Osteoblast (primary cell): Measurements from ENCODE around the gene ZNF3. TPM values are rescaled to one million over a fixed set of nuclear protein-coding genes. Genes with fewer than 3 reads are reported as not detected.

Experiments
- DNase-seq: peaks from one replicate; pipeline ENCODE4 v3.0.0; 2011; ENCODE audit warnings: low spot score, mixed read lengths; ENCODE audit not compliant: insufficient read length; ENCODE audit errors: missing footprints
- H2AFZ ChIP-seq: 2 replicates; pipeline ENCODE4 v1.6.0; 2011; ENCODE audit warnings: mild to moderate bottlenecking, low read length
- H3K27ac ChIP-seq: 2 replicates; pipeline ENCODE4 v1.5.1; 2011; ENCODE audit warnings: mild to moderate bottlenecking, low read depth, low read length, moderate library complexity
- H3K27me3 ChIP-seq: 2 replicates; pipeline ENCODE4 v1.6.0; 2012; ENCODE audit warnings: mild to moderate bottlenecking, control low read depth, inconsistent platforms, low read length, moderate library complexity; ENCODE audit not compliant: insufficient read depth
- H3K36me3 ChIP-seq: 2 replicates; pipeline ENCODE4 v1.5.1; 2011; ENCODE audit warnings: mild to moderate bottlenecking, low read length, control low read depth, moderate library complexity; ENCODE audit not compliant: insufficient read depth
- H3K4me1 ChIP-seq: 2 replicates; pipeline ENCODE4 v1.5.1; 2011; ENCODE audit warnings: mild to moderate bottlenecking, low read length, control low read depth, moderate library complexity; ENCODE audit not compliant: insufficient read depth
- H3K4me2 ChIP-seq: 2 replicates; pipeline ENCODE4 v1.6.0; 2011; ENCODE audit warnings: mild to moderate bottlenecking, low read length; ENCODE audit not compliant: insufficient read depth
- H3K4me3 ChIP-seq: fragments of 200-600 bp; sonication (generic); 3 replicates; pipeline ENCODE4 v1.5.1; 2012; ENCODE audit warnings: mild to moderate bottlenecking, low read length, inconsistent platforms; ENCODE audit not compliant: insufficient read depth
- H3K79me2 ChIP-seq: 2 replicates; pipeline ENCODE4 v1.6.0; 2012; ENCODE audit warnings: mild to moderate bottlenecking, low read length, control low read depth, inconsistent platforms; ENCODE audit not compliant: insufficient read depth
- H3K9me3 ChIP-seq: 2 replicates; pipeline ENCODE4 v1.5.1; 2011; ENCODE audit warnings: low read depth, low read length, control low read depth
- H4K20me1 ChIP-seq: 2 replicates; pipeline ENCODE4 v1.6.0; 2012; ENCODE audit warnings: mild to moderate bottlenecking, low read length, control low read depth; ENCODE audit not compliant: insufficient read depth
- small RNA-seq: library from RNA; depleted of rRNA; stranded (forward); fragments of <200 nt; gene quantifications from one replicate; pipeline ENCODE3, GENCODE V24; 2012
- total RNA-seq: library from RNA; depleted of rRNA; stranded (reverse); fragments of >200 nt; gene quantifications from 2 replicates; pipeline ENCODE4 v1.2.3, GENCODE V29; 2012
- TF ChIP-seq, protein P1 (sequence below): IDR thresholded peaks from 2 replicates; pipeline ENCODE4 v1.5.1; 2011; ENCODE audit warnings: mild to moderate bottlenecking, low read depth, low read length, moderate library complexity; ENCODE audit errors: extremely low read depth

The ZNF3 gene
- total RNA-seq, 1 donor: 30.4 TPM

DNA sequence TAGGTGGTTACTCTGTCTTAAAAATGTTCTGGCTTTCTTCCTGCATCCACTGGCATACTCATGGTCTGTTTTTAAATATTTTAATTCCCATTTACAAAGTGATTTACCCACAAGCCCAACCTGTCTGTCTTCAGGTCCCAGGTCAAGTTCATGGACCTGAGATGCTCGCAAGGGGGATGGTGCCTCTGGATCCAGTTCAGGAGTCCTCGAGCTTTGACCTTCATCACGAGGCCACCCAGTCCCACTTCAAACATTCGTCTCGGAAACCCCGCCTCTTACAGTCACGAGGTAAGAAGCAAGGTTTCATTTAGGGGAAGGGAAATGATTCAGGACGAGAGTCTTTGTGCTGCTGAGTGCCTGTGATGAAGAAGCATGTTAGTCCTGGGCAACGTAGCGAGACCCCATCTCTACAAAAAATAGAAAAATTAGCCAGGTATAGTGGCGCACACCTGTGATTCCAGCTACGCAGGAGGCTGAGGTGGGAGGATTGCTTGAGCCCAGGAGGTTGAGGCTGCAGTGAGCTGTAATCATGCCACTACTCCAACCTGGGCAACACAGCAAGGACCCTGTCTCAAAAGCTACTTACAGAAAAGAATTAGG, 57.4 kb downstream of the ZNF3 start:
- Histone ChIP-seq H3K4me1 (no peaks in the 10 kb centered on the region), H3K36me3 (peaks cover 51% of the 10 kb centered on the region), H3K9me3 (no peaks in the 10 kb centered on the region), H3K27me3 (no peaks in the 10 kb centered on the region), H3K4me2 (no peak overlapping the region), H4K20me1 (peaks cover 22% of the 10 kb centered on the region), H3K27ac (no peak overlapping the region), H2AFZ (no peak overlapping the region), H3K4me3 (no peak overlapping the region), H3K79me2 (peaks cover 54% of the 10 kb centered on the region)
- DNase-seq: no peak
- TF ChIP-seq, protein P1, sequence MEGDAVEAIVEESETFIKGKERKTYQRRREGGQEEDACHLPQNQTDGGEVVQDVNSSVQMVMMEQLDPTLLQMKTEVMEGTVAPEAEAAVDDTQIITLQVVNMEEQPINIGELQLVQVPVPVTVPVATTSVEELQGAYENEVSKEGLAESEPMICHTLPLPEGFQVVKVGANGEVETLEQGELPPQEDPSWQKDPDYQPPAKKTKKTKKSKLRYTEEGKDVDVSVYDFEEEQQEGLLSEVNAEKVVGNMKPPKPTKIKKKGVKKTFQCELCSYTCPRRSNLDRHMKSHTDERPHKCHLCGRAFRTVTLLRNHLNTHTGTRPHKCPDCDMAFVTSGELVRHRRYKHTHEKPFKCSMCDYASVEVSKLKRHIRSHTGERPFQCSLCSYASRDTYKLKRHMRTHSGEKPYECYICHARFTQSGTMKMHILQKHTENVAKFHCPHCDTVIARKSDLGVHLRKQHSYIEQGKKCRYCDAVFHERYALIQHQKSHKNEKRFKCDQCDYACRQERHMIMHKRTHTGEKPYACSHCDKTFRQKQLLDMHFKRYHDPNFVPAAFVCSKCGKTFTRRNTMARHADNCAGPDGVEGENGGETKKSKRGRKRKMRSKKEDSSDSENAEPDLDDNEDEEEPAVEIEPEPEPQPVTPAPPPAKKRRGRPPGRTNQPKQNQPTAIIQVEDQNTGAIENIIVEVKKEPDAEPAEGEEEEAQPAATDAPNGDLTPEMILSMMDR: no peak

DNA sequence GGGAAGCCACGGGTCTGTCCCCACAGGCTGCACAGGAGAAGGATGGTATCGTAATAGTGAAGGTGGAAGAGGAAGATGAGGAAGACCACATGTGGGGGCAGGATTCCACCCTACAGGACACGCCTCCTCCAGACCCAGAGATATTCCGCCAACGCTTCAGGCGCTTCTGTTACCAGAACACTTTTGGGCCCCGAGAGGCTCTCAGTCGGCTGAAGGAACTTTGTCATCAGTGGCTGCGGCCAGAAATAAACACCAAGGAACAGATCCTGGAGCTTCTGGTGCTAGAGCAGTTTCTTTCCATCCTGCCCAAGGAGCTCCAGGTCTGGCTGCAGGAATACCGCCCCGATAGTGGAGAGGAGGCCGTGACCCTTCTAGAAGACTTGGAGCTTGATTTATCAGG, 58.0 kb downstream of the ZNF3 start:
- Histone ChIP-seq H3K27ac (no peak overlapping the region), H3K4me3 (no peak overlapping the region), H3K27me3 (no peaks in the 10 kb centered on the region), H3K4me2 (no peak overlapping the region), H3K79me2 (peaks cover 60% of the 10 kb centered on the region), H3K4me1 (no peaks in the 10 kb centered on the region), H2AFZ (no peak overlapping the region), H3K9me3 (no peaks in the 10 kb centered on the region), H3K36me3 (peaks cover 55% of the 10 kb centered on the region), H4K20me1 (peaks cover 27% of the 10 kb centered on the region)
- DNase-seq: no peak
- TF ChIP-seq, protein P1: no peak

DNA sequence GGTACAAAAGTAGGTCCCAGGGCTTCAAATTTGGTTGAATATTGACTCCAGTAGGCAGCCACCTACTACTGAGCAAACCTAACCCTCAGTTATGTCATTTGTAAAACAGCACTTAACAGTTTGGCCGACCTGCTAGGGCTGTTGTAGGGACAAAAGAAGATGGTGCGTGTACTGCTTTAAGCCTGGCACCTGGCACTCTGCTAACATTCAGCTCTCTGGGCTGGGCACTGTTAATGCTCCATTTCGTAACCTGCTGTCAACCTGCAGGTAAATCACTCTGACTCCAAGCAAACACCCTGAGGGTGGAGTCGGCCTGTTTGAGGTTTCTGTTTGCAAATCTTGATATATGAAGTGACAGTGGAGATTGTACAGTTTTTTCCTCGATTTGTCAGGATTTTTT, 58.9 kb downstream of the ZNF3 start:
- no peak overlapping the region for H3K4me2 ChIP-seq
- H3K9me3 ChIP-seq: no peaks in the 10 kb centered on the region
- no peaks in the 10 kb centered on the region for H3K27me3 ChIP-seq
- no peak overlapping the region for H3K27ac ChIP-seq
- no peak overlapping the region for H2AFZ ChIP-seq
- DNase-seq: no peak
- H3K79me2 ChIP-seq: peaks cover 68% of the 10 kb centered on the region
- H4K20me1 ChIP-seq: peaks cover 35% of the 10 kb centered on the region
- H3K4me1 ChIP-seq: peaks cover 1% of the 10 kb centered on the region
- peaks cover 58% of the 10 kb centered on the region for H3K36me3 ChIP-seq
- TF ChIP-seq, protein P1: no peak
- H3K4me3 ChIP-seq: no peak overlapping the region

DNA sequence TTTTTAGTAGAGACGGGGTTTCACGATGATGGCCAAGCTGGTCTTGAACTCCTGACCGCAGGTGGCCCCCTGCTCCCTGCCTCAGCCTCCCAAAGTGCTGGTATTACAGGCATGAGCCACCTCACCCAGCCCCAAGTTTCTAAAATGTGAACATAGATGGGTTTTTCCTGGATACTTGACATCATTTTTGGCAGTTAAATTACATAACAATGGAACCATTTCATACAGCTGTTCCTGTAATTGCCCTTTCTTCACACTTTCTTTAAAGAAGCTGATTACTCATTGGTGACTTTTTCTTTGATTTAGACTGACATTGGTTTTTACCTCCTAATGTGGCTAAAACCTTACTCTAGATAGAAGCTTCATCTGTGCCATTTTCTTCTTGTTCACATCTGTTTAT, 60.2 kb downstream of the ZNF3 start:
- no peaks in the 10 kb centered on the region for H3K9me3 ChIP-seq
- no peak overlapping the region for H3K4me2 ChIP-seq
- H4K20me1 ChIP-seq: peaks cover 39% of the 10 kb centered on the region
- peaks cover 48% of the 10 kb centered on the region for H3K36me3 ChIP-seq
- H3K79me2 ChIP-seq: peaks cover 79% of the 10 kb centered on the region
- H3K4me3 ChIP-seq: no peak overlapping the region
- TF ChIP-seq, protein P1: no peak
- no peak for DNase-seq
- peaks cover 13% of the 10 kb centered on the region for H3K4me1 ChIP-seq
- no peak overlapping the region for H2AFZ ChIP-seq
- peak overlapping the region; percentile 2 for H3K27ac ChIP-seq
- H3K27me3 ChIP-seq: no peaks in the 10 kb centered on the region

Small RNAs within 50 kb of the gene (small RNA-seq; reads per million reads assigned to genes)
- gene MIR106B: 7,662 reads per million, percentile 100 among the genes with 10 or more reads in this experiment
- gene MIR25: 3,025 reads per million, percentile 99 among the genes with 10 or more reads in this experiment
- gene MIR93: 5,748 reads per million, percentile 100 among the genes with 10 or more reads in this experiment

Other genes with a start within 250 kb of the ZNF3 start
- gene OR2AE1, start 204.7 kb downstream of the ZNF3 start, total RNA-seq: 0.29 and 0.72 TPM in 2 replicates
- 26.4 and 29.5 TPM in 2 replicates for gene TRIM4, start 162.2 kb downstream of the ZNF3 start, total RNA-seq
- not detected in 2 replicates for gene GJC3, start 152.1 kb downstream of the ZNF3 start, total RNA-seq
- not detected in 2 replicates for gene AZGP1, start 105.7 kb downstream of the ZNF3 start, total RNA-seq
- 46.0 and 46.3 TPM in 2 replicates for gene ZKSCAN1, start 66.1 kb downstream of the ZNF3 start, total RNA-seq
- gene ZSCAN21, start 31.9 kb downstream of the ZNF3 start, total RNA-seq: 9.8 and 10.9 TPM in 2 replicates
- 42.4 and 45.6 TPM in 2 replicates for gene COPS6, start 7.2 kb upstream of the ZNF3 start, total RNA-seq
- 28.6 and 31.2 TPM in 2 replicates for gene MCM7, start 19.7 kb upstream of the ZNF3 start, total RNA-seq
- 19.5 and 20.0 TPM in 2 replicates for gene AP4M1, start 19.9 kb upstream of the ZNF3 start, total RNA-seq
- gene TAF6, start 37.6 kb upstream of the ZNF3 start, total RNA-seq: 33.3 and 36.2 TPM in 2 replicates
- gene CNPY4, start 37.9 kb upstream of the ZNF3 start, total RNA-seq: 24.2 and 25.0 TPM in 2 replicates
- gene MBLAC1, start 45.2 kb upstream of the ZNF3 start, total RNA-seq: 2.2 and 2.7 TPM in 2 replicates
- 63.7 and 70.7 TPM in 2 replicates for gene LAMTOR4, start 67.2 kb upstream of the ZNF3 start, total RNA-seq
- gene TRAPPC14, start 77.0 kb upstream of the ZNF3 start, total RNA-seq: 7.1 and 8.0 TPM in 2 replicates
- 1.1 and 2.7 TPM in 2 replicates for gene GAL3ST4, start 86.9 kb upstream of the ZNF3 start, total RNA-seq
- 1.4 and 1.8 TPM in 2 replicates for gene GPC2, start 95.7 kb upstream of the ZNF3 start, total RNA-seq
- gene STAG3, start 96.2 kb upstream of the ZNF3 start, total RNA-seq: 0.59 and 1.4 TPM in 2 replicates
- gene PVRIG, start 138.2 kb upstream of the ZNF3 start, total RNA-seq: not detected in 2 replicates
- gene SPDYE3, start 226.0 kb upstream of the ZNF3 start, total RNA-seq: under 0.01 TPM in 1 of 2 replicates, not detected in the other